Activated CD4-positive, alpha-beta T cell treated with anti-CD3 and anti-CD28 coated beads for 1 hour (primary cell): ENCODE data around the gene GOLGA8B.
A peak's percentile ranks its signal among the peaks of the same experiment; 100 is the strongest.
"Not testable (repeated sequence)": the region's sequence is repeated elsewhere in the genome, so short reads cannot be mapped to it uniquely, and the experiment has no call there.

Experiments used
- DNase-seq: peaks from one replicate; pipeline ENCODE4 v3.0.0-alpha.2; 2020

Gene GOLGA8B

DNA sequence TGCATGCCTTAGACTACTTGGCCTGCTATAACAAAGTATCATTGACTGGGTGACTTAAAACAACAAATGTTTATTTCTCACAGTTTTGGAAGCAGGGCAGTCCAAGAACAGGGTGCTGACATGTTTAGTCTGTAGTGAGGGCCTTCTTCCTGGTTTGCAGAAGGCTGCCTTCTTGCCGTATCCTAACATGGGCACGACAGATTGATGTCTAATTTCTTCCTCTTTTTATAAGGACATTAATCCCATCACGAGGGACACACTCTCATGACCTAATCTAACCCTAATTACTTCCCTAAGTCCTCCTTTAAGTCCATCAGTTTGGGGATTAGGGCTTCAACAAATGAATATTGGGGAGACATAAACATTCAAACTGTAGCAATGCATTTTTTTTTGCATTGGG lies 10.9 kb upstream of the GOLGA8B start:
- DNase-seq, result no peak

DNA sequence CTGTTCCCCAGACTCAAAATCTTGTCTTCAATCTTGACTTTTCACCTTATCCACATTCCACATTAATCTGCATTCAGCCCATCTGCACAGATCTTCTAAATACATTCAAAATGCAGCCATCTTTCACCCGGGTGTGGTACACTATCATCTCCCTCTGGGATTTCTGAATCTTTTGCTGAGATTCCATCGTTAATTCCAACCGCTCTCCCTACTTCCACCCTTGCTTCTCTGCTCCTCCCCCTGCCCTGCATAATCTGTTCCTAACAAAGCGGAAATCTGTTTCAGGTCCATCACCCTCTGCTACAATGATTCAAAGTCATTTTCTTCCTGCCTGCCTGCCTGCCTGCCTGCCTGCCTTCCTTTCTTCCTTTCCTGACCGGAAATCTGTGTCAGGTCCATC lies 7.9 kb upstream of the GOLGA8B start:
- no peak for DNase-seq

- DNase-seq, result peak; percentile 50
Measured at GRCh38 chr15:34588046-34588674, 4.7 kb upstream of the GOLGA8B start.

- DNase-seq, result not testable (repeated sequence)
Measured at GRCh38 chr15:34585966-34586365, 2.5 kb upstream of the GOLGA8B start.

GRCh38 chr15:34584996-34585395 lies 1.5 kb upstream of the GOLGA8B start:
- DNase-seq, result no peak

DNA sequence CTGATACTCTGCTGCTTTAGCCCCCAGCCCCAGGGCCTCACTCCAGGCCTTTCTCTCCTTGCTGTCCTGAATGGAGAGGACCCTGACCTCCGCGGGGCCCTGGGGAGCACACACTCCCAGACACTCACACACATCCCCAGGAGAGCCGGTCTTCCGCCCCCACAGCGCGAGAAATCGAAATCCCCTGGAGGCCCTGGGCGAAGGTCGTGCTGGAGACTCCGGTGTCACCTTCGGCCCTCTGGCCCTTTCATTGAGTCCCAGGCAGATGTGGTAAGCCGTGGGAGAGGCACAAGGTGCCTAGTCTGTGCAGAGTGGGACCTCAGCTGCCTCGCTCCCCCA lies 848 bp upstream of the GOLGA8B start:
- DNase-seq, result no peak

DNA sequence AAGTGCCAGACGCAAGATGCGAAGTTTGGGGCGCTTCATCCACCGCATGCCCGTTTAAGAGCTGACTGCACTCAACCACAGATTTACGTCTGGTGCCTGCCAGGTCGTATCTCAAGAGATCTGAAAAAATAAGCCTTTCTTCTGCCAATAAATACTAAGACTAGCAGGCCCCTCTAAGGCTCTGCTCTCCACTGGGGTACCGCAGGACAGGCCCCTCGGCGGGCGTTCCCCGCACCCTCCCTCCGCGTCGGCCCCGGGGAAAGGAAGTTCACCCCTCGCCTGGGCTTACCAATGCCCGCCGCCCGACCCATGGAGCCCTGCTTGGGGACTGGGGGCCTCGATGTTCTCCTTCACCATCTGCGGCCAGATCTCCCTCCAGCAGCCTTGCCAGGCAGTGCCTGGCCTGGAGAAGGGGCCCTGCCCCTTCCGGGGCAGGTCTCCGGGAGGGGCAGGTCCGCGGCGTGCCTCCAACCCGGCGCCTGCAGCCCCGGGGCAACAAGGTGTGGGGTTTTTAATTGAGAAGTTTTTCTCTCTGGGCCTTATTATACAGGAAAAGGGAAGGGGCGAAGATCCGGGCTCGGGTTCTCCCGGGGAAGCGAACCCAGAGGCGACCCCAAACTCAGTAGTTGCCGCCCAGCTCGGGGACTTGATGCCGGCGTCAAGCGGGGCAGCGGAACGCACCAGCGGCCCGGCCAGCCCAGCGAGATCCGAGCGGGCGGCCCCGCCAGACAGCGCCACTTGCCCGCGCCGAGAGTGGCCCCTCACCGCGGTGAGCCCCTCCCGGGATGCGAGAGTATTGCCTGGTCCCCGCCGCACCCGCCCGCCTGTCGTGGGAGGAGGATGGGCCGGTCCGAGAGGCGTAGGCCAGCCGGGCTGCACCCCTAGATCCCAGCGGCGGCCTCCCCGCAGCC lies 735 bp downstream of the GOLGA8B start:
- DNase-seq, result no peak

DNA sequence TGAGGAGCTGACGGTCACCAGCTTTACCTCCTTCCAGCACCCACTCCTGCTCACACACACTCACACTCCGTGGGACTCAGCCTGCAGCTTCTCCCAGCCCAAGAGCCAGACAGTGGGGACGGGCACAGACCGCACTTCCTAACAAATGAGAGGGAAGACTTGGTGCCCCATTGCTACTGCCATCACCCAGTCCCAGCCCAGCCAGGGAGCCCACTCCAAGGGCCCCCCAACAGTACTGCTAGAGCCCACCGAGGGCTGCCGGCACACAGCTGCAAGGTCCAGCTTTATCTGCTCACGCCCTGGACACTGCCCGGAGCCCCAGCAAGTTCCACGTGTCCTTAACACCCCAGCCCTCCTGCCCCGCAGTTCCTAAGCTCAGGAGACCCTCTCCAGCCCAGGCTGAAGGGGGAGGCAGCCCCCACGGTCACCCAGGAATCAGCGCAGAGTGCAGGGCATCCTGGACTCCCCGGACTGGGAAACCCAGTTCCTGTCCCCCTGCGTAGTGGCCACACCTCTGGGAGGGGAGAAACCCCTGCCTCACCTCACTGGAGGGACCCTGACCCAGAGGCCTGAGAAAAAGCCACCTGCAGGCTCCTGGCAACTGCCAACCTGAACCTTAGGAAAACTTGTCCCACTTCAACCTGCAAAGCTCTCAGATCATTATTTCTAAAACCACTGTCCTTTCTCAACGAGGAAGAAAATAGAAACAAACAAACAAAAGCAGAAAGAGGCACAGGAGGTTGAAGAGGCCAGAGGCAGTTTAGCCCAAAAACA lies 1.6 kb downstream of the GOLGA8B start:
- not testable (repeated sequence) for DNase-seq

GRCh38 chr15:34581043-34581365 lies 2.4 kb downstream of the GOLGA8B start:
- DNase-seq, result no peak

DNA sequence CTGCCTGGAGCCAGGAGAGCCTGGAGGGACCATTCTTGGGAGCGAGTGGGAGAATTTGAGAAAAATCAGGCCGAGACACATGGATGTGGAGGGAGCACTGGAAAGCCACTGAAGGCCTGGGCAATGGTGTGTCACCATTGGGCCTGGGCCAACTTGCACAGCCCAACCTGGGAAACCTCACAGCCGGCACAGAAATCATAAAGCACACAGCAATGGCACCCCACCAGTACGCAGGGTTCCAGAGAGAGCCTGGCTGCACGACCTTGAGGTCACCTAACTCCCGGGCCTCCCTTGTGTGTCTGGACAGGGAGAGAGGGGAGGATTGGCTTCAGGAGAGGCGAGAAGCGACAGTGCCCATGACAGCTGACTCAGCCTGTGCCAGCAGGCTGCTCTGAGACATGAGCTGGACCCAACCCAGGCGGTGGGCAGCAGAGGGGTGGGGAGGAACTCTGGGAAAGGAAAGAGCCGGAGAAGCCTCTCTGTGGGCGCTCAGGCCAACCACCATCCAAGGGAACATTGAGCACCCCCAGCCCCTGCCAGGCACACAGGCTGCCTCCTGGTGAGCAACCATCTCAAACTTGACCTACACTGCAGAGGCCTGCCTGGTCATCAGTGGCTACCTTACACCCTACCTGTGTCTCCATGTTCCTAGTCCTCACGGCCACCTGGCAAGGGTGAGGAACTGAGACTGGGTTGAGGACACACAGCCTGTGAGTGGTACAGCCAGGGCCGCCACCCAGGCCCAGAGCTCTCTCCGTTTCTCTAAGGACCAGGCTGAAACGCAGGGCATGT lies 3.0 kb downstream of the GOLGA8B start:
- DNase-seq, result not testable (repeated sequence)

DNA sequence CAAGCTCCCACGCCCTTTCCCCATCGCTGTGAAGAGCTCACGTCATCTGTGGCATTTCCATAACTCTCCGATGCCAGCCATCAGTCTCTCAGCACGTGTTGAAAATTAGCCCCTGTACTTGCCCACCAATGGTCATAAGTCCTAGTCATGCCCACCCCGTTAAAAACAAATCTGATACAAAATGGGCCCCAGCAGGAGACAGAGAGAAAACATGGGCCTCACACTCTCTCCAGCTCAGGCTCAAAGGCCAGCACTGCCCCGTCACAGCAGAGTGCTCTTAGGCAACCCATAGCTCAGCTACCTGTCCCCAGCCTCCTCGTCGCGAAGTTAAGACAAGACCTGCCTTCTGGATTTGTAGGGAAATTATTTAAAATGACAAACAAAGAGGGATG lies 5.2 kb downstream of the GOLGA8B start:
- DNase-seq, result no peak

- not testable (repeated sequence) for DNase-seq
Measured at GRCh38 chr15:34577658-34578282, 5.7 kb downstream of the GOLGA8B start.

- DNase-seq, result not testable (repeated sequence)
Measured at GRCh38 chr15:34575035-34575434, 8.4 kb downstream of the GOLGA8B start.

- DNase-seq, result not testable (repeated sequence)
Measured at GRCh38 chr15:34572921-34573320, 10.5 kb downstream of the GOLGA8B start.

GRCh38 chr15:34572019-34572641 lies 11.3 kb downstream of the GOLGA8B start:
- DNase-seq, result not testable (repeated sequence)

DNA sequence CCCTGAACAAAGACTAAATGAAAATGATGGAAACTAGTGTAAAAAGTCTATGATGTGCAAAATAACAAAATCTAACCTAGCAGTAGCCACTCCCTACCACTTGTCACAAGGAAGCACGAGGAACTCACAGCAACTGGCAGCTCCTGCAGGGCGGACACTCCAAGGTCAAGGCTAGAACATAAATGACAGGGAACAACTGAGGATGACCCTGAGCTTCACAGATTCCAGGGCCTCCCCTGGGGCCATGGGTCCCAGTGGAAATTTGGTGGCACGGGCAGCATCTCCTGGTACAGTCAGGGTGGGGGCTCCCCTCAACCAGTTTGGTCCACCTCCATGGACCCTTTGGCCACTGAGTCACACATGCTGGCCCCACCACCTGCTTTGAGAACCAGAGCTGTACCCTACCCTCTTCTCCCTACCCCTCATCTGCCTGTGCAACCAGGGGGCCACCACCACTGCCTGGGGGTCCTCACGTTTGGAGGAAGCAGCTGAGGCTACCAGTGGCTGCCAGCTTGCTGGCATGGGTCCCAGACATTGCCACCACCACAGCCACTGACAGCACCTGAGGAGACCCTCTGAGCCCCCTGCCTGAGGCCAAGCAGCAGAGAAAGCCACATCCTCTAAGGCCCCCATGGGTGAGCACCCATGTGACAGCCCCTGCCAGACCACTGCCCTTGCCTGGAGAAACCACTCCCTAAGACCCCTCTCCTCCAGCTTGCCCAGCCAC lies 13.6 kb downstream of the GOLGA8B start:
- not testable (repeated sequence) for DNase-seq

DNA sequence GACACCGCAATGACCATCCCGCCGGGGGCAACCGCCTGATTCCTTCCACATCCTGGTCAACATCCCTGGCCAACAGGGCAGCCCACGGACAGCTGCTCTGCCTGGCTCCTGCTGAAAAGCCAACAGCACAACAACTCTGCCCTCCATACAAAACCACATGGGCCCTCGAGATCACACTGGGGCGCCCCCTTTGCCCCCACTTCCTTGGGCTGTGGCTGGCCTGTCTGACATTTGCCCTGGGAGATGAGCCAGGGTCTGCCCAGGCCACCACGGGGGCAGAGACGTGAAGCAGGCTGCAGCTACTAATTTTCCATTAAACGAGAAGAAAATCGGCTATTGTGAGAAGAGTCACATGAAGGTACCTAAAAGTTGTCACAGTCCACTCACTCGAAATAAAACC lies 16.3 kb downstream of the GOLGA8B start:
- DNase-seq, result not testable (repeated sequence)

- not testable (repeated sequence) for DNase-seq
Measured at GRCh38 chr15:34564711-34565110, 18.7 kb downstream of the GOLGA8B start.

GRCh38 chr15:34560814-34561213 lies 22.6 kb downstream of the GOLGA8B start:
- not testable (repeated sequence) for DNase-seq

DNA sequence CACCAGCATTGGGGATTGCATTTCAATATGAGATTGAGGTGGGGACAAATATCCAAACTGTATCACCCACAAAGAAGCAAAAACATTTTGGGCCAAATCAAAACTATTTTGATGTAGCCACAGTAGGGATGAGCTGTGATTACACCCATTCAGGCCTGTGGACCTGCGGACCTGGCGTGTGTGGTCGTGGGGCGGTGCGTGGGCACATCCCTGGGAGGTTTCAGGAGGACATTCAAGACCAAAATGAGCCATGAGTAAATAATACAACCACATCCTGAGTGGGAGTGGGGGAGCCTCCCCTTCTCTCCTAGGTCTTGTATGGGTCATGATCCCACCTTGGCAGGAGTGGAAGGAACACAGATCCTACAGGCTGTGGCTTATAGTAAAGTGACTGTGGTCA lies 23.7 kb downstream of the GOLGA8B start:
- DNase-seq, result not testable (repeated sequence)

DNA sequence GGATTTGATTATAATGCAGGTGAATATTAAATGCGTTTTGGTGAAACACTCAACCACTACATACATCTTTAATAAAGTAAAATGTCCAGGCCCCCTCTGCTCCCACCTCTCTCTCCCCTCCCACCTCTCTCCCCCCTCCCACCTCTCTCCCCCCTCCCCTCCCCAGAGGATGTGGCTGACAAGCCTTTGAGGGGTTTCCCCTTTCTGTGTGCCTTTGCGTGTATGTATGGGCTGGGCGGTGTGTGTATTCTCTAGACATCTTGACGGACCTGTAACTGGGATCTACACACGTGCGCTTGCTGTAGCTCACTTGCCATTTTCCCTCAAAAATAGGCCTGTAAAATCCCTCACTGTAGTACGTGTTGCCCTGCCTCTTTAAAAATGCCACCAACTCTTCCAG lies 28.3 kb downstream of the GOLGA8B start:
- DNase-seq, result not testable (repeated sequence)
